K562 (cell line): ENCODE results near the gene PPDPF. TPM values are rescaled to one million over a fixed set of nuclear protein-coding genes. Genes with fewer than 3 reads are reported as not detected.

ENCODE experiments used
- AFF1 ChIP-seq, 2 experiments: fragments of 450-650 bp; IDR thresholded peaks; 2 replicates each; pipeline ENCODE4 v1.6.1; 2018; ENCODE audit warnings: mild to moderate bottlenecking in 2 of 2, low read depth in 1 of 2; ENCODE audit not compliant: partially characterized antibody in 2 of 2
- BRCA1 ChIP-seq, 2 experiments: fragments of 450-650 bp in 1 of 2; sonication (generic) in 1 of 2; formaldehyde crosslinking in 1 of 2; IDR thresholded peaks; 2 replicates each; pipeline versions ENCODE4 v1.5.0 to v1.6.1; 2017 to 2020; ENCODE audit warnings: mild to moderate bottlenecking in 1 of 2, missing genetic modification reagents in 1 of 2
- CC2D1A ChIP-seq: fragments of 450-650 bp; IDR thresholded peaks from 2 replicates; pipeline ENCODE4 v1.6.1; 2017; ENCODE audit warnings: mild to moderate bottlenecking
- CREBBP ChIP-seq: IDR thresholded peaks from one replicate; pipeline ENCODE4 v1.6.1; 2012; ENCODE audit warnings: low read depth, mild to moderate bottlenecking, control low read depth, inconsistent platforms, low read length
- ELF1 ChIP-seq: fragments of 200-800 bp; sonication (Bioruptor generic); IDR thresholded peaks from 2 replicates; pipeline ENCODE4 v1.6.1; 2016; ENCODE audit warnings: missing genetic modification characterization, missing compliant biosample characterization
- ETV5 ChIP-seq: sonication (generic); formaldehyde crosslinking; IDR thresholded peaks from 2 replicates; pipeline ENCODE4 v1.4.0; 2020; ENCODE audit warnings: low read depth, mild to moderate bottlenecking, missing genetic modification reagents
- HSF4 ChIP-seq: fragments of 250-450 bp; sonication (Bioruptor Pico); IDR thresholded peaks from 2 replicates; pipeline ENCODE4 v2.1.2; 2022; ENCODE audit warnings: mild to moderate bottlenecking, moderate library complexity, borderline replicate concordance
- IRF2 ChIP-seq: sonication (generic); formaldehyde crosslinking; IDR thresholded peaks from 2 replicates; pipeline ENCODE4 v1.8.1; 2022; ENCODE audit warnings: mild to moderate bottlenecking, missing genetic modification reagents
- KDM4B ChIP-seq, 2 experiments: fragments of 450-650 bp in 1 of 2; sonication (generic) in 1 of 2; IDR thresholded peaks; 2 replicates each; pipeline ENCODE4 v1.6.1; 2016 to 2017; ENCODE audit warnings: borderline replicate concordance in 2 of 2, antibody characterized with exemption in 1 of 2, low read depth in 1 of 2, mild to moderate bottlenecking in 1 of 2
- MAZ ChIP-seq, 2 experiments: fragments of 450-650 bp in 1 of 2; sonication (generic) in 1 of 2; formaldehyde crosslinking; IDR thresholded peaks in 1 of 2; conservative IDR thresholded peaks in 1 of 2; 2 replicates each; pipeline versions ENCODE4 v1.4.0 to v1.5.0; 2020; ENCODE audit warnings: mild to moderate bottlenecking in 1 of 2, missing genetic modification reagents in 1 of 2
- MLX ChIP-seq, 2 experiments: fragments of 450-650 bp in 1 of 2; sonication (generic) in 1 of 2; formaldehyde crosslinking; conservative IDR thresholded peaks; 2 replicates each; pipeline versions ENCODE4 v1.4.0 to v1.8.1; 2020 to 2022; ENCODE audit warnings: mild to moderate bottlenecking in 1 of 2, missing genetic modification reagents in 1 of 2
- MXI1 ChIP-seq: IDR thresholded peaks from 2 replicates; pipeline ENCODE4 v1.6.1; 2011; ENCODE audit warnings: low read depth, mild to moderate bottlenecking, improper control_type of control experiment, low read length
- NELFE ChIP-seq: IDR thresholded peaks from 2 replicates; pipeline ENCODE4 v1.6.1; 2011; ENCODE audit warnings: mild to moderate bottlenecking; ENCODE audit not compliant: insufficient read depth, insufficient read length
- RBFOX2 ChIP-seq: fragments of 200-400 bp; formaldehyde crosslinking; IDR thresholded peaks from 2 replicates; pipeline ENCODE4 v1.6.1; 2017; ENCODE audit warnings: low read depth, mild to moderate bottlenecking, low read length, moderate library complexity
- RFX1 ChIP-seq: fragments of 450-650 bp; IDR thresholded peaks from 2 replicates; pipeline ENCODE4 v1.6.1; 2016; ENCODE audit warnings: mild to moderate bottlenecking, moderate library complexity
- SIRT6 ChIP-seq: IDR thresholded peaks from one replicate; pipeline ENCODE4 v1.6.1; 2012; ENCODE audit warnings: low read depth, mild to moderate bottlenecking, control low read depth, inconsistent platforms, low read length, moderate library complexity
- SNRNP70 ChIP-seq: fragments of 200-400 bp; formaldehyde crosslinking; optimal IDR thresholded peaks from 2 replicates; pipeline ENCODE3; 2017; ENCODE audit warnings: low read depth, low read length
- SREBF2 ChIP-seq: sonication (generic); formaldehyde crosslinking; IDR thresholded peaks from 2 replicates; pipeline ENCODE4 v1.4.0; 2020; ENCODE audit warnings: mild to moderate bottlenecking, missing genetic modification reagents
- TCF3 ChIP-seq: sonication (generic); formaldehyde crosslinking; IDR thresholded peaks from 2 replicates; pipeline ENCODE4 v1.4.0; 2020; ENCODE audit warnings: mild to moderate bottlenecking, missing genetic modification reagents
- TEAD4 ChIP-seq, 2 experiments: sonication (generic) in 1 of 2; formaldehyde crosslinking in 1 of 2; IDR thresholded peaks; 2 replicates each; pipeline versions ENCODE4 v1.6.1 to v1.8.0; 2012 to 2022; ENCODE audit warnings: borderline replicate concordance in 1 of 2, inconsistent platforms in 1 of 2, low read length in 1 of 2, mild to moderate bottlenecking in 1 of 2, missing genetic modification reagents in 1 of 2
- ZNF280B ChIP-seq: fragments of 250-450 bp; sonication (Bioruptor Pico); IDR thresholded peaks from 2 replicates; pipeline ENCODE4 v1.5.1; 2021; ENCODE audit warnings: mild to moderate bottlenecking
- ZNF766 ChIP-seq: fragments of 200-800 bp; sonication (Bioruptor generic); conservative IDR thresholded peaks from 2 replicates; pipeline ENCODE4 v1.6.1; 2016; ENCODE audit warnings: missing genetic modification characterization, missing compliant biosample characterization
- polyA plus RNA-seq, 8 experiments: library from polyadenylated mRNA; depleted of rRNA in 4 of 8; stranded (reverse) in 5 of 8; unstranded in 3 of 8; fragments of >200 nt; fragmentation: Nextera tagmentation in 2 of 8; fragmentation: Illumina TruSeq in 1 of 8; extraction: Ambion mirVana in 2 of 8; extraction: Trizol in 1 of 8; gene quantifications; 2 replicates each; pipeline versions ENCODE4 v1.2.1 to v1.2.3, GENCODE V29; 2011 to 2014; ENCODE audit warnings: inconsistent platforms in 1 of 8, missing spikeins in 1 of 8
- total RNA-seq, 7 experiments: library from RNA; depleted of rRNA in 6 of 7; stranded (reverse); fragments of >200 nt in 6 of 7; fragmentation: Illumina TruSeq in 2 of 7; extraction: Trizol in 2 of 7; gene quantifications; 2 replicates each; pipeline versions ENCODE4 v1.2.1 to v1.2.3, GENCODE V29; 2011 to 2021; ENCODE audit warnings: low replicate concordance in 1 of 7

Gene PPDPF
- total and polyA plus RNA-seq, 9 of the 15 experiments (the other 6 are each of a cell fraction or from before 2014, with no cell fraction given) = 0.77 to 233 (median 10.5) TPM

- TF ChIP-seq SNRNP70 (no peak), TCF3 (CRISPR knock-in tag) (no peak), NELFE (no peak), ETV5 (CRISPR knock-in tag) (no peak), KDM4B (IDR thresholded peaks at IDR 0.05; ENCODE audit: borderline replicate concordance in 2 of 2, low read depth in 1 of 2) (0 out of 4 replicates have a peak, but pooled peaks of 1 of the 2 experiments have one; percentile 36), BRCA1 (IDR thresholded peaks at IDR 0.05) (no peak), BRCA1 (CRISPR knock-in tag; IDR thresholded peaks at IDR 0.05) (no peak), MLX (CRISPR knock-in tag; conservative IDR thresholded peaks at IDR 0.05) (no peak), AFF1 (IDR thresholded peaks at IDR 0.05; ENCODE audit: low read depth in 1 of 2, partially characterized antibody in 2 of 2) (no peak), CC2D1A (no peak), ELF1 (tag) (no peak), HSF4 (CRISPR knock-in tag) (no peak), SREBF2 (CRISPR knock-in tag) (no peak), RFX1 (no peak), RBFOX2 (peak; percentile 89), CREBBP (no peak), ZNF766 (CRISPR knock-in tag) (no peak), SIRT6 (no peak), ZNF280B (CRISPR knock-in tag) (no peak), TEAD4 (IDR thresholded peaks at IDR 0.05; ENCODE audit: low read length) (no peak), TEAD4 (CRISPR knock-in tag; IDR thresholded peaks at IDR 0.05; ENCODE audit: borderline replicate concordance) (no peak), MAZ (CRISPR knock-in tag; conservative IDR thresholded peaks at IDR 0.05 in 1 of 2, IDR thresholded peaks at IDR 0.05 in 1 of 2) (peak; percentile 17 to 78; a peak in 2 of 4 replicates), IRF2 (no peak), MXI1 (peak; percentile 72; the same call in 1 of the 2 replicates)
These were observed 503 bp downstream of the PPDPF start (continued) for GRCh38 chr20:63520934-63521601.
